GM23338 (cell line): ENCODE measurements around the gene CERK. TPM values are rescaled to one million over a fixed set of nuclear protein-coding genes. Genes with fewer than 3 reads are reported as not detected.

Source experiments
- ATAC-seq: fragments of 200-7000 bp; cut with Tn5 transposase; 3 replicates; pipeline ENCODE4 v1.9.1; 2020
- DNase-seq: peaks from one replicate; pipeline ENCODE4 v3.0.0-alpha.2; 2015; ENCODE audit warnings: low spot score
- H2AFZ ChIP-seq: fragments of 200-600 bp; sonication (generic); 2 replicates; pipeline ENCODE4 v1.8.0; 2016; ENCODE audit warnings: antibody characterized with exemption, mild to moderate bottlenecking, moderate library complexity
- H3F3A ChIP-seq: fragments of 200-600 bp; sonication (generic); replicated peaks from 2 replicates; pipeline ENCODE4 v1.8.0; 2017; ENCODE audit warnings: antibody characterized with exemption, mixed run types, low read depth
- H3K27ac ChIP-seq: fragments of 200-600 bp; sonication (generic); 2 replicates; pipeline ENCODE4 v1.6.1; 2016; ENCODE audit warnings: low read depth
- H3K27me3 ChIP-seq: fragments of 200-600 bp; sonication (generic); 2 replicates; pipeline ENCODE4 v1.8.0; 2016; ENCODE audit warnings: mild to moderate bottlenecking, mixed run types, moderate library complexity; ENCODE audit not compliant: insufficient read depth
- H3K36me3 ChIP-seq: fragments of 200-600 bp; sonication (generic); 2 replicates; pipeline ENCODE4 v1.8.0; 2016; ENCODE audit warnings: mild to moderate bottlenecking; ENCODE audit not compliant: insufficient read depth
- H3K4me1 ChIP-seq: fragments of 200-600 bp; sonication (generic); 2 replicates; pipeline ENCODE4 v1.8.0; 2016; ENCODE audit warnings: mild to moderate bottlenecking, moderate library complexity; ENCODE audit not compliant: insufficient read depth
- H3K4me2 ChIP-seq: fragments of 200-600 bp; sonication (generic); 2 replicates; pipeline ENCODE4 v1.7.1; 2017; ENCODE audit warnings: mixed run types
- H3K4me3 ChIP-seq: fragments of 200-600 bp; sonication (generic); 2 replicates; pipeline ENCODE4 v1.6.1; 2016; ENCODE audit warnings: mixed run types
- H3K79me2 ChIP-seq: fragments of 200-600 bp; sonication (generic); replicated peaks from 2 replicates; pipeline ENCODE4 v1.8.0; 2017; ENCODE audit warnings: mild to moderate bottlenecking; ENCODE audit not compliant: insufficient read depth
- H3K9me2 ChIP-seq: fragments of 200-600 bp; sonication (generic); 2 replicates; pipeline ENCODE4 v1.8.0; 2017; ENCODE audit not compliant: insufficient read depth
- H4K20me1 ChIP-seq: fragments of 200-600 bp; sonication (generic); replicated peaks from 2 replicates; pipeline ENCODE4 v1.8.0; 2017; ENCODE audit warnings: mild to moderate bottlenecking; ENCODE audit not compliant: insufficient read depth
- H3K27ac Mint-ChIP-seq: 2 replicates; pipeline ENCODE4 v1.8.0; 2020; ENCODE audit warnings: inconsistent platforms, mild to moderate bottlenecking, moderate library complexity, mixed read lengths
- H3K27me3 Mint-ChIP-seq: 3 replicates; pipeline ENCODE4 v1.8.0; 2022; ENCODE audit warnings: low read depth, mild to moderate bottlenecking, moderate library complexity, mixed read lengths, inconsistent platforms; ENCODE audit not compliant: insufficient read depth, poor library complexity
- H3K36me3 Mint-ChIP-seq: 3 replicates; pipeline ENCODE4 v1.8.0; 2021; ENCODE audit warnings: low read depth, mild to moderate bottlenecking, inconsistent platforms, moderate library complexity, mixed read lengths
- H3K4me1 Mint-ChIP-seq: 3 replicates; pipeline ENCODE4 v1.8.0; 2020; ENCODE audit warnings: mild to moderate bottlenecking, inconsistent platforms, mixed read lengths
- H3K4me3 Mint-ChIP-seq: 3 replicates; pipeline ENCODE4 v1.8.0; 2021; ENCODE audit warnings: moderate library complexity, mild to moderate bottlenecking, inconsistent platforms, mixed read lengths
- H3K9me3 Mint-ChIP-seq: 3 replicates; pipeline ENCODE4 v1.8.0; 2020; ENCODE audit warnings: moderate library complexity, mild to moderate bottlenecking, inconsistent platforms, mixed read lengths
- CREB1 ChIP-seq: fragments of 250-450 bp; sonication (Bioruptor Pico); IDR thresholded peaks from 2 replicates; pipeline ENCODE4 v1.5.0; 2020; ENCODE audit warnings: low read depth, mild to moderate bottlenecking, moderate library complexity
- CTCF ChIP-seq, 2 experiments: fragments of 200-600 bp in 1 of 2; sonication (generic) in 1 of 2; conservative IDR thresholded peaks; 2 replicates each; pipeline versions ENCODE4 v1.5.1 to v1.6.1; 2016 to 2017; ENCODE audit warnings: antibody characterized with exemption in 2 of 2, low read depth in 2 of 2, mild to moderate bottlenecking in 2 of 2, moderate library complexity in 1 of 2
- ETS1 ChIP-seq: IDR thresholded peaks from 2 replicates; pipeline ENCODE4 v1.6.1; 2016; ENCODE audit warnings: antibody characterized with exemption
- EZH2 ChIP-seq: fragments of 200-600 bp; sonication (generic); IDR thresholded peaks from one replicate; pipeline ENCODE4 v1.8.0; 2017; ENCODE audit warnings: antibody characterized with exemption, mild to moderate bottlenecking, low read depth; ENCODE audit not compliant: unreplicated experiment
- EZH2phosphoT487 ChIP-seq: fragments of 200-600 bp; sonication (generic); IDR thresholded peaks from one replicate; pipeline ENCODE4 v1.8.1; 2018; ENCODE audit warnings: antibody characterized with exemption; ENCODE audit not compliant: unreplicated experiment
- JUNB ChIP-seq: IDR thresholded peaks from one replicate; pipeline ENCODE4 v1.6.1; 2016; ENCODE audit warnings: antibody characterized with exemption; ENCODE audit not compliant: unreplicated experiment
- NANOG ChIP-seq: IDR thresholded peaks from 2 replicates; pipeline ENCODE4 v1.6.1; 2016; ENCODE audit warnings: antibody characterized with exemption, borderline replicate concordance
- POLR2AphosphoS5 ChIP-seq: IDR thresholded peaks from 2 replicates; pipeline ENCODE4 v1.6.1; 2016; ENCODE audit warnings: antibody characterized with exemption, low read depth
- REST ChIP-seq: IDR thresholded peaks from one replicate; pipeline ENCODE4 v1.6.1; 2018; ENCODE audit warnings: antibody characterized with exemption; ENCODE audit not compliant: unreplicated experiment
- STAT1 ChIP-seq: IDR thresholded peaks from one replicate; pipeline ENCODE4 v1.6.1; 2016; ENCODE audit warnings: antibody characterized with exemption; ENCODE audit not compliant: unreplicated experiment
- ZNF114 ChIP-seq: fragments of 250-450 bp; sonication (Bioruptor Pico); IDR thresholded peaks from 2 replicates; pipeline ENCODE4 v1.5.0; 2020; ENCODE audit warnings: mild to moderate bottlenecking, moderate library complexity
- ZNF331 ChIP-seq: fragments of 250-450 bp; sonication (Bioruptor Pico); IDR thresholded peaks from 2 replicates; pipeline ENCODE4 v1.5.0; 2020; ENCODE audit warnings: low read depth, mild to moderate bottlenecking, moderate library complexity
- polyA plus RNA-seq: library from polyadenylated mRNA; unstranded; fragments of >200 nt; fragmentation: Nextera tagmentation; extraction: Ambion mirVana; gene quantifications from 2 replicates; pipeline ENCODE4 v1.2.1, GENCODE V29; 2016
- total RNA-seq: library from RNA; depleted of rRNA; stranded (reverse); fragments of >200 nt; shearing (Covaris generic); gene quantifications from 2 replicates; pipeline ENCODE4 v1.2.3, GENCODE V29; 2014

The CERK gene
- total and polyA plus RNA-seq, 2 experiments from 2014 or later = 12.7 to 62.9 TPM

GRCh38 chr22:46712288-46712687, 25.8 kb downstream of the CERK start (continued):
- no peak for TF ChIP-seq CTCF (conservative IDR thresholded peaks at IDR 0.05; ENCODE audit: low read depth in 2 of 2)
- no peak for TF ChIP-seq ZNF331 (CRISPR knock-in tag)
- TF ChIP-seq EZH2 = no peak
- TF ChIP-seq CREB1 (CRISPR knock-in tag) = no peak
- no peak for TF ChIP-seq EZH2phosphoT487
- no peak for TF ChIP-seq ETS1
- TF ChIP-seq NANOG = no peak
- TF ChIP-seq POLR2AphosphoS5 = no peak
- no peak for TF ChIP-seq STAT1

- ATAC-seq (no peak), DNase-seq (no peak)
- H2AFZ ChIP-seq = no peak overlapping the region
- no peaks in the 10 kb centered on the region; the same call in 1 of the 2 replicates for H4K20me1 ChIP-seq
- H3K4me1 ChIP-seq = no peaks in the 10 kb centered on the region
- H3K4me3 Mint-ChIP-seq = no peak overlapping the region
- H3K36me3 ChIP-seq = peaks cover 21% of the 10 kb centered on the region
- H3K4me3 ChIP-seq = no peak overlapping the region
- H3K4me2 ChIP-seq = no peak overlapping the region
- H3K4me1 Mint-ChIP-seq = peaks cover 3% of the 10 kb centered on the region; the same call in 2 of the 3 replicates
- H3K79me2 ChIP-seq = peaks cover 6% of the 10 kb centered on the region; the same call in 1 of the 2 replicates
- peak overlapping the region; percentile 29; the same call in 1 of the 2 replicates for H3K27ac Mint-ChIP-seq
- peak overlapping the region; percentile 63; the same call in 1 of the 2 replicates for H3K27ac ChIP-seq
- H3K27me3 ChIP-seq = no peaks in the 10 kb centered on the region
- no peaks in the 10 kb centered on the region for H3K9me3 Mint-ChIP-seq
- peaks cover 51% of the 10 kb centered on the region for H3K36me3 Mint-ChIP-seq
- H3F3A ChIP-seq = no peaks in the 10 kb centered on the region
- H3K9me2 ChIP-seq = no peaks in the 10 kb centered on the region
- H3K27me3 Mint-ChIP-seq = peaks cover 8% of the 10 kb centered on the region
- TF ChIP-seq JUNB (no peak), ZNF114 (CRISPR knock-in tag) (no peak), ETS1 (no peak), ZNF331 (CRISPR knock-in tag) (no peak), NANOG (no peak), STAT1 (no peak), EZH2 (no peak), CTCF (conservative IDR thresholded peaks at IDR 0.05; ENCODE audit: low read depth in 2 of 2) (no peak), REST (no peak), CREB1 (CRISPR knock-in tag) (no peak)
Measured at GRCh38 chr22:46710806-46711205, 27.2 kb downstream of the CERK start.
